HCT116 (cell line): Measurements from ENCODE around the gene SPATA20. TPM values are rescaled to one million over a fixed set of nuclear protein-coding genes. Genes with fewer than 3 reads are reported as not detected.

Experiments
- ATAC-seq: fragments of 200-7000 bp; cut with Tn5 transposase; 2 replicates; pipeline ENCODE4 v1.9.1; 2020; ENCODE audit warnings: mild to moderate bottlenecking, moderate library complexity
- BruUV-seq: library from RNA; stranded (reverse); fragments of 400-500 nt; replicated peaks from 2 replicates; lab custom pipeline; 2021; lab: Mats Ljungman, UMichigan
- CTCF ChIA-PET: fragments of 300-600 bp; sonication (Branson Sonifier 250); formaldehyde crosslinking; loops from one replicate; lab custom pipeline; 2021; ENCODE audit warnings: antibody characterized with exemption; lab: Charles Lee
- POLR2A ChIA-PET: fragments of 300-600, 350-600 bp; sonication (Branson Sonifier 250); formaldehyde crosslinking; loops from one replicate; lab custom pipeline; 2021; ENCODE audit warnings: antibody characterized with exemption; lab: Charles Lee
- RAD21 ChIA-PET, 2 experiments: fragments of 300-600 bp; sonication (Branson Sonifier 250); formaldehyde crosslinking; loops; one replicate each; lab custom pipeline; 2023; ENCODE audit warnings: low total read pairs in 2 of 2; ENCODE audit not compliant: uncharacterized antibody in 2 of 2, unreplicated experiment in 2 of 2, low non-redundant PET in 1 of 2; lab: Charles Lee
- DNase-seq: peaks from one replicate; pipeline ENCODE4 v3.0.0-alpha.2; 2010; ENCODE audit warnings: low read depth, low spot score
- H2AFZ ChIP-seq: fragments of 200-600 bp; shearing (Covaris generic), sonication (generic); 2 replicates; pipeline ENCODE4 v1.6.1; 2017; ENCODE audit warnings: low read depth, mixed run types, mixed read lengths, antibody characterized with exemption, low read length; ENCODE audit not compliant: poor library complexity, severe bottlenecking
- H3K27ac ChIP-seq: 2 replicates; pipeline ENCODE4 v1.5.1; 2012; ENCODE audit warnings: low read depth, low read length
- H3K27me3 ChIP-seq: fragments of 200-600 bp; sonication (generic); 2 replicates; pipeline ENCODE4 v1.6.1; 2016; ENCODE audit warnings: mixed run types, low read length, mixed read lengths; ENCODE audit not compliant: insufficient read depth
- H3K36me3 ChIP-seq, 2 experiments: fragments of 200-500 bp in 1 of 2; fragments of 200-600 bp in 1 of 2; sonication (Bioruptor generic) in 1 of 2; sonication (generic) in 1 of 2; 2 replicates each; pipeline versions ENCODE4 v1.5.1 to v1.6.1; 2014 to 2016; ENCODE audit warnings: low read length in 2 of 2, inconsistent platforms in 1 of 2, mixed read lengths in 1 of 2, mixed run types in 1 of 2; ENCODE audit not compliant: insufficient read depth in 2 of 2, control insufficient read depth in 1 of 2
- H3K4me1 ChIP-seq, 2 experiments: fragments of 200-600 bp in 1 of 2; sonication (generic) in 1 of 2; 2 replicates each; pipeline versions ENCODE4 v1.5.1 to v1.6.1; 2012 to 2017; ENCODE audit warnings: low read length in 2 of 2, inconsistent platforms in 1 of 2, mild to moderate bottlenecking in 1 of 2, mixed read lengths in 1 of 2, mixed run types in 1 of 2, moderate library complexity in 1 of 2; ENCODE audit not compliant: insufficient read depth in 2 of 2, control insufficient read depth in 1 of 2
- H3K4me2 ChIP-seq: fragments of 200-600 bp; sonication (generic); 2 replicates; pipeline ENCODE4 v1.6.1; 2017; ENCODE audit warnings: mixed run types, low read length, mixed read lengths
- H3K4me3 ChIP-seq, 2 experiments: fragments of 200-600 bp in 1 of 2; sonication (generic) in 1 of 2; replicated peaks in 1 of 2; 2 replicates each; pipeline ENCODE4 v1.5.1; 2011 to 2016; ENCODE audit warnings: low read length in 2 of 2, control low read depth in 1 of 2, low read depth in 1 of 2, mild to moderate bottlenecking in 1 of 2, mixed read lengths in 1 of 2, mixed run types in 1 of 2
- H3K79me2 ChIP-seq: fragments of 200-600 bp; sonication (generic); 2 replicates; pipeline ENCODE4 v1.6.1; 2017; ENCODE audit warnings: mild to moderate bottlenecking, mixed run types, low read length, moderate library complexity, mixed read lengths; ENCODE audit not compliant: insufficient read depth
- H3K9ac ChIP-seq: fragments of 200-600 bp; sonication (generic); 2 replicates; pipeline ENCODE4 v1.6.1; 2016; ENCODE audit warnings: low read length, mixed read lengths
- H3K9me2 ChIP-seq: fragments of 200-600 bp; sonication (generic), shearing (Covaris generic); 2 replicates; pipeline ENCODE4 v1.6.1; 2017; ENCODE audit warnings: mixed run types, mild to moderate bottlenecking, moderate library complexity; ENCODE audit not compliant: insufficient read depth
- H3K9me3 ChIP-seq, 2 experiments: fragments of 200-500 bp in 1 of 2; fragments of 200-600 bp in 1 of 2; sonication (Bioruptor generic) in 1 of 2; sonication (generic) in 1 of 2; 2 replicates each; pipeline ENCODE4 v1.6.1; 2014 to 2017; ENCODE audit warnings: low read length in 2 of 2, mixed read lengths in 2 of 2, inconsistent platforms in 1 of 2, low read depth in 1 of 2, mild to moderate bottlenecking in 1 of 2, mixed run types in 1 of 2, moderate library complexity in 1 of 2; ENCODE audit not compliant: control insufficient read depth in 1 of 2, insufficient read depth in 1 of 2
- H4K20me1 ChIP-seq: fragments of 200-600 bp; sonication (generic), shearing (Covaris generic); 2 replicates; pipeline ENCODE4 v1.6.1; 2017; ENCODE audit warnings: mixed run types, mild to moderate bottlenecking, moderate library complexity; ENCODE audit not compliant: insufficient read depth
- ATF3 ChIP-seq: IDR thresholded peaks from 2 replicates; pipeline ENCODE4 v1.6.1; 2012
- CEBPB ChIP-seq: IDR thresholded peaks from 2 replicates; pipeline ENCODE4 v1.6.1; 2012; ENCODE audit warnings: low read depth
- CTCF ChIP-seq, 3 experiments: fragments of 200-600 bp in 1 of 3; sonication (generic) in 1 of 3; IDR thresholded peaks in 2 of 3; conservative IDR thresholded peaks in 1 of 3; 2 replicates each; pipeline ENCODE4 v1.5.1; 2012 to 2017; ENCODE audit warnings: low read depth in 2 of 3, low read length in 2 of 3, antibody characterized with exemption in 1 of 3, borderline replicate concordance in 1 of 3, control low read depth in 1 of 3, mild to moderate bottlenecking in 1 of 3, mixed read lengths in 1 of 3, mixed run types in 1 of 3, moderate library complexity in 1 of 3; ENCODE audit not compliant: insufficient read depth in 1 of 3
- EGR1 ChIP-seq: IDR thresholded peaks from 2 replicates; pipeline ENCODE4 v1.6.1; 2012; ENCODE audit warnings: low read depth
- ELF1 ChIP-seq: IDR thresholded peaks from 2 replicates; pipeline ENCODE4 v1.6.1; 2012; ENCODE audit warnings: low read depth, borderline replicate concordance
- EZH2 ChIP-seq: fragments of 200-600 bp; sonication (generic); IDR thresholded peaks from 2 replicates; pipeline ENCODE4 v1.6.1; 2017; ENCODE audit warnings: antibody characterized with exemption, mixed run types
- FOSL1 ChIP-seq: IDR thresholded peaks from 2 replicates; pipeline ENCODE4 v1.6.1; 2012; ENCODE audit warnings: low read depth
- JUND ChIP-seq: IDR thresholded peaks from 2 replicates; pipeline ENCODE4 v1.6.1; 2012
- MAX ChIP-seq: IDR thresholded peaks from 2 replicates; pipeline ENCODE4 v1.6.1; 2012
- POLR2AphosphoS5 ChIP-seq: IDR thresholded peaks from 2 replicates; pipeline ENCODE4 v1.6.1; 2011; ENCODE audit warnings: mild to moderate bottlenecking, low read depth, low read length, moderate library complexity
- REST ChIP-seq: IDR thresholded peaks from 2 replicates; pipeline ENCODE4 v1.6.1; 2012; ENCODE audit warnings: low read depth
- SIN3A ChIP-seq: IDR thresholded peaks from 2 replicates; pipeline ENCODE4 v1.6.1; 2012; ENCODE audit warnings: low read depth
- SP1 ChIP-seq: IDR thresholded peaks from 2 replicates; pipeline ENCODE4 v1.6.1; 2012; ENCODE audit warnings: low read depth
- SRF ChIP-seq: IDR thresholded peaks from 2 replicates; pipeline ENCODE4 v1.6.1; 2012; ENCODE audit warnings: low read depth
- TCF7L2 ChIP-seq: IDR thresholded peaks from 2 replicates; pipeline ENCODE4 v1.7.0; 2011; ENCODE audit warnings: borderline replicate concordance, inconsistent platforms; ENCODE audit not compliant: insufficient read depth, insufficient read length; ENCODE audit errors: extremely low read depth
- YY1 ChIP-seq: IDR thresholded peaks from 2 replicates; pipeline ENCODE4 v1.6.1; 2011; ENCODE audit warnings: low read length, low read depth, moderate library complexity, mild to moderate bottlenecking; ENCODE audit not compliant: insufficient replicate concordance; ENCODE audit errors: extremely low read depth
- ZFX ChIP-seq: fragments of 450-650 bp; IDR thresholded peaks from 2 replicates; pipeline ENCODE4 v1.6.1; 2017
- intact Hi-C: fragments of 100-400 bp; cut with micrococcal nuclease; formaldehyde crosslinking; loops from 2 replicates; pipeline ENCODE4 v1.10.0; 2022
- total RNA-seq: library from RNA; stranded (reverse); gene quantifications from one replicate; pipeline ENCODE4 v1.2.1, GENCODE V29; 2021; ENCODE audit not compliant: unreplicated experiment

SPATA20 gene
- total RNA-seq, 1 experiment from 2014 or later, result 57.5 TPM

GRCh38 chr17:50505591-50506130 is 41.3 kb upstream of the SPATA20 start:
- Histone ChIP-seq H3K36me3 (no peaks in the 10 kb centered on the region), H3K9me2 (no peaks in the 10 kb centered on the region), H3K4me1 (peaks cover 0 to 2% of the 10 kb centered on the region in 2 experiments; a peak in 1 of 4 replicates), H3K4me3 (no peak overlapping the region), H3K9me3 (no peaks in the 10 kb centered on the region), H3K4me2 (no peak overlapping the region), H4K20me1 (no peaks in the 10 kb centered on the region), H3K79me2 (no peaks in the 10 kb centered on the region), H3K27me3 (no peaks in the 10 kb centered on the region), H2AFZ (no peak overlapping the region), H3K9ac (no peak overlapping the region), H3K27ac (no peak overlapping the region)
- RAD21 ChIA-PET, result no interaction called here
- CTCF ChIA-PET, result interaction anchor here (2.5 kb wide), 1 partner anchor 26 kb away, joined by 8 read pairs; the partner anchor contains the start of gene RSAD1
- intact Hi-C loops, result no loop called here
- POLR2A ChIA-PET, result interaction anchor here (1.5 kb wide), 1 partner anchor 361 kb away, joined by 3 read pairs; the partner anchor contains the start of gene TOB1
- no TSS peak for BruUV-seq
- TF ChIP-seq YY1 (no peak), ZFX (no peak), CEBPB (no peak), REST (no peak), POLR2AphosphoS5 (no peak), MAX (no peak), SIN3A (no peak), ELF1 (no peak), EZH2 (no peak), EGR1 (no peak), ATF3 (no peak), CTCF (IDR thresholded peaks at IDR 0.05 in 2 of 3, conservative IDR thresholded peaks at IDR 0.05 in 1 of 3; ENCODE audit: borderline replicate concordance in 1 of 3, insufficient read depth in 1 of 3, low read depth in 2 of 3, low read length in 2 of 3) (no peak), JUND (no peak), FOSL1 (no peak), SP1 (no peak), TCF7L2 (no peak), SRF (no peak)
- ATAC-seq (no peak), DNase-seq (no peak)
